HG03520 (cell line): ENCODE results near the gene DDX5.

ENCODE experiments used
- ATAC-seq: cut with Tn5 transposase; IDR thresholded peaks from one replicate; pipeline ENCODE4 v1.9.1; 2021; ENCODE audit warnings: mild to moderate bottlenecking, moderate library complexity; ENCODE audit not compliant: unreplicated experiment

The DDX5 gene

GRCh38 chr17:64448665-64449512 is 57.2 kb downstream of the DDX5 start, which contains the start of gene MILR1:
MILR1 (plus strand) TSS chr17:64449115; CDS start chr17:64449169, 54 bp downstream.
- ATAC-seq = no peak
